Epithelial cell of proximal tubule (primary cell): ENCODE results near the gene LAMA2. TPM values are rescaled to one million over a fixed set of nuclear protein-coding genes. Genes with fewer than 3 reads are reported as not detected.

ENCODE experiments used
- DNase-seq: peaks from one replicate; pipeline ENCODE4 v3.0.0-alpha.2; 2011; ENCODE audit warnings: low read depth
- H3K4me3 ChIP-seq: 2 replicates; pipeline ENCODE4 v1.5.1; 2011; ENCODE audit warnings: low read depth, mild to moderate bottlenecking, low read length
- CTCF ChIP-seq: conservative IDR thresholded peaks from 2 replicates; pipeline ENCODE4 v1.5.1; 2012; ENCODE audit warnings: low read depth, mild to moderate bottlenecking, low read length
- total RNA-seq: library from RNA; depleted of rRNA; stranded (reverse); fragments of >200 nt; gene quantifications from 2 replicates; pipeline ENCODE4 v1.2.3, GENCODE V29; 2015

LAMA2 gene
- total RNA-seq, 1 donor from 2014 or later, result 0.69 TPM

GRCh38 chr6:129240492-129240853 lies 357.5 kb downstream of the LAMA2 start:
- H3K4me3 ChIP-seq, result no peak overlapping the region
- DNase-seq, result no peak
- TF ChIP-seq CTCF, result no peak

GRCh38 chr6:129242546-129242945 lies 359.6 kb downstream of the LAMA2 start:
- H3K4me3 ChIP-seq, result no peak overlapping the region
- DNase-seq, result no peak
- TF ChIP-seq CTCF, result no peak

- TF ChIP-seq CTCF, result no peak
- no peak for DNase-seq
- H3K4me3 ChIP-seq, result no peak overlapping the region
These were observed 360.4 kb downstream of the LAMA2 start for GRCh38 chr6:129243377-129243776.

- DNase-seq, result no peak
- TF ChIP-seq CTCF, result no peak
- no peak overlapping the region for H3K4me3 ChIP-seq
These were observed 366.0 kb downstream of the LAMA2 start for GRCh38 chr6:129248946-129249345.

DNA sequence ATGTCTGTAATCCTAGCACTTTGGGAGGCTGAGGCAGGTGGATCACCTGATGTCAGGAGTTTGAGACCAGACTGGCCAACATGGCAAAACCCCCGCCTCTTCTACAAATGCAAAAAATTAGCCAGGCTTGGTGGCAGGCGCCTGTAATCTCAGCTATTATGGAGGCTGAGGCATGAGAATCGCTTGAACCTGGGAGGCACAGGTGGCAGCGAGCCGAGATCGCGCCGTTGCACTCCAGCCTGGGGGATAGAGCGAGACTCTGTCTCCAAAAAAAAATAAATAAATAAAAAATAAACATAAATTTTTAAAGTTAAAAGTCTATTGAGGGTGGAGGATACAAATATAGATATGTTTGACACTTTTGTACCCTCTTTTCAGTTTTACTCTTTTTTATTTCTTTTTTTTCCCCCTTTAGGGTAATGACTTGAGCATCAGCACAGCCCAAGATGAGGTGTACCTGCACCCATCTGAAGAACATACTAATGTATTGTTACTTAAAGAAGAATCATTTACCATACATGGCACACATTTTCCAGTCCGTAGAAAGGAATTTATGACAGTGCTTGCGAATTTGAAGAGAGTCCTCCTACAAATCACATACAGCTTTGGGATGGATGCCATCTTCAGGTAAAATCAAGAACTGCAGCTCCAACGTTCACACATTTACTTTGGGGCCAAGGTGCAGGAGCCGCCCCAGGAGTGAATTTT lies 368.9 kb downstream of the LAMA2 start:
- no peak overlapping the region for H3K4me3 ChIP-seq
- no peak for DNase-seq
- TF ChIP-seq CTCF, result peak; percentile 85

- no peak for TF ChIP-seq CTCF
- H3K4me3 ChIP-seq, result no peak overlapping the region
- DNase-seq, result no peak
These were observed 369.6 kb downstream of the LAMA2 start for GRCh38 chr6:129252377-129253071.

- no peak overlapping the region for H3K4me3 ChIP-seq
- no peak for DNase-seq
- no peak for TF ChIP-seq CTCF
These were observed 370.3 kb downstream of the LAMA2 start for GRCh38 chr6:129253242-129253641.
